ENCODE data around the gene CLCA4. TPM values are rescaled to one million over a fixed set of nuclear protein-coding genes. Genes with fewer than 3 reads are reported as not detected.

Gene CLCA4
- total and polyA plus RNA-seq, 10 of the 15 experiments (the other 5 are each of a cell fraction or from before 2014, with no cell fraction given): 0.01 to 0.08 TPM; not detected in 8

- ChIA-PET SMC1A (ENCODE audit: uncharacterized antibody, unreplicated experiment) (no interaction called here), CTCF (no interaction called here), RAD21 (ENCODE audit: unreplicated experiment) (no interaction called here), POLR2A (no interaction called here)
- Histone ChIP-seq H4K20me1 (ENCODE audit: control insufficient read depth, insufficient read depth) (no peaks in the 10 kb centered on the region), H3K79me2 (ENCODE audit: control insufficient read depth, insufficient read depth, low read length) (no peaks in the 10 kb centered on the region), H3K27me3 (replicated peaks in 1 of 2; ENCODE audit: control insufficient read depth in 2 of 2, insufficient read depth in 2 of 2, low read length in 1 of 2) (no peaks in the 10 kb centered on the region), H3K9ac (ENCODE audit: control insufficient read depth, insufficient read depth, low read length) (no peak overlapping the region), H3K9me3 (replicated peaks; ENCODE audit: control insufficient read depth, insufficient read depth, low read length) (no peaks in the 10 kb centered on the region), H3K27ac (ENCODE audit: control insufficient read depth, insufficient read depth) (no peak overlapping the region), H3K4me2 (ENCODE audit: control insufficient read depth, insufficient read depth) (no peak overlapping the region), H3K4me1 (ENCODE audit: control insufficient read depth, insufficient read depth, low read length) (no peaks in the 10 kb centered on the region), H2AFZ (ENCODE audit: control insufficient read depth, low read depth, low read length) (no peak overlapping the region), H3K36me3 (ENCODE audit: control insufficient read depth in 2 of 2, insufficient read depth in 2 of 2, low read length in 1 of 2) (no peaks in the 10 kb centered on the region), H3K4me3 (no peak overlapping the region)
- DNase-seq (ENCODE audit: low read depth, low spot score) (no peak), FAIRE-seq (no peak), ATAC-seq (no peak)
- in situ Hi-C loops (cut with MboI) (no loop called here), intact Hi-C loops (cut with micrococcal nuclease; ENCODE audit: unreplicated experiment) (no loop called here)
- TF ChIP-seq, protein P1, sequence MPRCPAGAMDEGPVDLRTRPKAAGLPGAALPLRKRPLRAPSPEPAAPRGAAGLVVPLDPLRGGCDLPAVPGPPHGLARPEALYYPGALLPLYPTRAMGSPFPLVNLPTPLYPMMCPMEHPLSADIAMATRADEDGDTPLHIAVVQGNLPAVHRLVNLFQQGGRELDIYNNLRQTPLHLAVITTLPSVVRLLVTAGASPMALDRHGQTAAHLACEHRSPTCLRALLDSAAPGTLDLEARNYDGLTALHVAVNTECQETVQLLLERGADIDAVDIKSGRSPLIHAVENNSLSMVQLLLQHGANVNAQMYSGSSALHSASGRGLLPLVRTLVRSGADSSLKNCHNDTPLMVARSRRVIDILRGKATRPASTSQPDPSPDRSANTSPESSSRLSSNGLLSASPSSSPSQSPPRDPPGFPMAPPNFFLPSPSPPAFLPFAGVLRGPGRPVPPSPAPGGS (IDR thresholded peaks at IDR 0.05; ENCODE audit: borderline replicate concordance, insufficient read depth, low read depth, low read length, poor library complexity, severe bottlenecking): no peak
- no peak for TF ChIP-seq ZNF687 (IDR thresholded peaks at IDR 0.05)
- no peak for TF ChIP-seq MTA2 (IDR thresholded peaks at IDR 0.05; ENCODE audit: low read depth)
- TF ChIP-seq RBBP5 (conservative IDR thresholded peaks at IDR 0.05): no peak
- TF ChIP-seq CREB1 (IDR thresholded peaks at IDR 0.05; ENCODE audit: low read depth): no peak
- TF ChIP-seq MTA3 (IDR thresholded peaks at IDR 0.05; ENCODE audit: borderline replicate concordance, low read length): no peak
- TF ChIP-seq RAD21 (IDR thresholded peaks at IDR 0.05; ENCODE audit: insufficient read depth, low read depth, low read length): no peak
- TF ChIP-seq MLLT1 (IDR thresholded peaks at IDR 0.05): no peak
- no peak for TF ChIP-seq MEF2B (IDR thresholded peaks at IDR 0.05; ENCODE audit: partially characterized antibody, poor library complexity, severe bottlenecking)
- TF ChIP-seq ZBED1 (IDR thresholded peaks at IDR 0.05; ENCODE audit: borderline replicate concordance): no peak
- TF ChIP-seq TBL1XR1 (IDR thresholded peaks at IDR 0.05; ENCODE audit: low read depth, low read length): no peak
- no peak for TF ChIP-seq POLR2A (IDR thresholded peaks at IDR 0.05; ENCODE audit: low read depth, low read length)
- no peak for TF ChIP-seq GATAD2B (conservative IDR thresholded peaks at IDR 0.05; ENCODE audit: low read depth)
- no peak for TF ChIP-seq FOS (IDR thresholded peaks at IDR 0.05; ENCODE audit: borderline replicate concordance, extremely low read depth, insufficient read length)
- TF ChIP-seq NR2C1 (IDR thresholded peaks at IDR 0.05): no peak
- TF ChIP-seq IKZF2 (IDR thresholded peaks at IDR 0.05): no peak
- WGBS (ENCODE audit: insufficient coverage, insufficient replicate concordance, low lambda C conversion rate, missing lambda C conversion rate): 56% methylated on average over 4 of the region's 4 CpGs
- BruUV-seq (replicated peaks): no TSS peak
Measured at GRCh38 chr1:86527306-86527705, 19.6 kb upstream of the CLCA4 start.

All from GM12878 (cell line).